B cell (primary cell): ENCODE results near the gene LRCOL1. TPM values are rescaled to one million over a fixed set of nuclear protein-coding genes. Genes with fewer than 3 reads are reported as not detected.

ENCODE experiments used
- ATAC-seq: fragments of 200-7000 bp; cut with Tn5 transposase; one replicate; pipeline ENCODE4 v1.10.0; 2021; ENCODE audit warnings: low read depth, mild to moderate bottlenecking, moderate number of reproducible peaks, moderate library complexity
- CTCF ChIA-PET: fragments of 350-600 bp; sonication (Branson Sonifier 250); formaldehyde crosslinking; loops from one replicate; lab custom pipeline; 2021; ENCODE audit warnings: antibody characterized with exemption, inconsistent platforms; lab: Charles Lee
- POLR2A ChIA-PET: fragments of 350-600 bp; sonication (Branson Sonifier 250); formaldehyde crosslinking; loops from one replicate; lab custom pipeline; 2021; ENCODE audit warnings: antibody characterized with exemption; lab: Charles Lee
- DNase-seq: peaks from one replicate; pipeline ENCODE4 v3.0.0; 2013
- H2AFZ ChIP-seq: 2 replicates; pipeline ENCODE4 v1.6.1; 2012; ENCODE audit warnings: mild to moderate bottlenecking, low read depth, low read length; ENCODE audit not compliant: insufficient read depth, poor library complexity, severe bottlenecking
- H3K27ac ChIP-seq, 2 donors: 1 replicate in 1 of 2; 2 replicates in 1 of 2; pipeline ENCODE4 v1.5.1; 2012 to 2013; ENCODE audit warnings: low read length in 2 of 2, mild to moderate bottlenecking in 2 of 2, moderate library complexity in 1 of 2
- H3K27me3 ChIP-seq, 4 experiments: fragments of 200-600 bp in 1 of 4; sonication (generic) in 1 of 4; replicated peaks in 1 of 4; 1 replicate in 2 of 4; 2 replicates in 2 of 4; pipeline versions ENCODE4 v1.6.1 to v1.7.0; 2013 to 2016; ENCODE audit warnings: low read length in 3 of 4, mild to moderate bottlenecking in 2 of 4, mixed read lengths in 1 of 4, moderate library complexity in 1 of 4; ENCODE audit not compliant: insufficient read depth in 4 of 4, control insufficient read depth in 3 of 4; ENCODE audit errors: control extremely low read depth in 1 of 4
- H3K36me3 ChIP-seq, 2 experiments: replicated peaks in 1 of 2; 1 replicate in 1 of 2; 2 replicates in 1 of 2; pipeline versions ENCODE4 v1.6.1 to v1.7.1; 2013; ENCODE audit warnings: low read length in 1 of 2; ENCODE audit not compliant: insufficient read depth in 2 of 2, control insufficient read depth in 1 of 2; ENCODE audit errors: control extremely low read depth in 1 of 2, extremely low read depth in 1 of 2
- H3K4me1 ChIP-seq, 2 donors: fragments of 200-600 bp in 1 of 2; sonication (generic) in 1 of 2; 1 replicate in 1 of 2; 2 replicates in 1 of 2; pipeline versions ENCODE4 v1.5.1 to v1.6.1; 2013 to 2017; ENCODE audit warnings: low read length in 2 of 2; ENCODE audit not compliant: control insufficient read depth in 2 of 2, insufficient read depth in 2 of 2
- H3K4me2 ChIP-seq: replicated peaks from 2 replicates; pipeline ENCODE3; 2012; ENCODE audit warnings: mild to moderate bottlenecking, low read depth, low read length; ENCODE audit not compliant: poor library complexity, severe bottlenecking
- H3K4me3 ChIP-seq, 5 experiments: fragments of 200-600 bp in 1 of 5; sonication (generic) in 1 of 5; 1 replicate in 3 of 5; 2 replicates in 2 of 5; pipeline versions ENCODE4 v1.5.1 to v1.7.0; 2011 to 2016; ENCODE audit warnings: low read length in 4 of 5, mild to moderate bottlenecking in 4 of 5, low read depth in 2 of 5, control low read depth in 1 of 5, moderate library complexity in 1 of 5; ENCODE audit not compliant: insufficient read depth in 1 of 5; ENCODE audit errors: control extremely low read depth in 1 of 5, extremely low read depth in 1 of 5
- H3K79me2 ChIP-seq: fragments of 200-600 bp; sonication (generic); one replicate; pipeline ENCODE4 v1.6.0; 2016; ENCODE audit warnings: low read length; ENCODE audit not compliant: control insufficient read depth, insufficient read depth
- H3K9ac ChIP-seq: fragments of 200-600 bp; sonication (generic); 2 replicates; pipeline ENCODE4 v1.6.1; 2017; ENCODE audit warnings: mild to moderate bottlenecking, low read length, moderate library complexity
- H3K9me3 ChIP-seq, 3 donors: one replicate each; pipeline versions ENCODE4 v1.6.1 to v1.7.1; 2013; ENCODE audit warnings: low read length in 2 of 3; ENCODE audit not compliant: control insufficient read depth in 2 of 3, insufficient read depth in 1 of 3; ENCODE audit errors: control extremely low read depth in 1 of 3
- H4K20me1 ChIP-seq: 2 replicates; pipeline ENCODE4 v1.6.0; 2012; ENCODE audit warnings: mild to moderate bottlenecking, low read length; ENCODE audit not compliant: insufficient read depth, control insufficient read depth, poor library complexity, severe bottlenecking
- H3K27ac Mint-ChIP-seq: one replicate; pipeline ENCODE4 v1.8.0; 2021; ENCODE audit warnings: mixed read lengths
- H3K27me3 Mint-ChIP-seq: one replicate; pipeline ENCODE4 v1.8.0; 2021; ENCODE audit warnings: mixed read lengths
- H3K4me1 Mint-ChIP-seq: one replicate; pipeline ENCODE4 v1.8.0; 2021; ENCODE audit warnings: mixed read lengths
- H3K4me3 Mint-ChIP-seq: one replicate; pipeline ENCODE4 v1.8.0; 2021; ENCODE audit warnings: mixed read lengths
- H3K9me3 Mint-ChIP-seq: one replicate; pipeline ENCODE4 v1.8.0; 2022; ENCODE audit warnings: mixed read lengths; ENCODE audit not compliant: insufficient read depth
- EZH2 ChIP-seq: IDR thresholded peaks from 2 replicates; pipeline ENCODE4 v1.6.1; 2012; ENCODE audit warnings: borderline replicate concordance, low read depth, mild to moderate bottlenecking, moderate library complexity, low read length; ENCODE audit not compliant: insufficient read depth, poor library complexity, severe bottlenecking
- WGBS: methylation state at CpG from one replicate; pipeline ENCODE4 v1.1.5; 2013; ENCODE audit warnings: missing lambda C conversion rate; ENCODE audit not compliant: insufficient coverage; 5-methylcytosine and 5-hydroxymethylcytosine counted together
- intact Hi-C: fragments of 100-400 bp; cut with micrococcal nuclease; formaldehyde crosslinking; loops from one replicate; pipeline ENCODE4 v1.10.0; 2022
- polyA plus RNA-seq: library from polyadenylated mRNA; depleted of rRNA; stranded (reverse); fragments of >200 nt; gene quantifications from 2 replicates; pipeline ENCODE4 v1.2.3, GENCODE V29; 2012
- total RNA-seq, 2 donors: library from RNA; stranded (reverse); fragments of 120-200 nt in 1 of 2; gene quantifications; 1 replicate in 1 of 2; 2 replicates in 1 of 2; pipeline versions ENCODE4 v1.2.3 to v1.2.4, GENCODE V29; 2013 to 2022
- TF ChIP-seq, protein P1 (sequence below): fragments of 200-600 bp; IDR thresholded peaks from one replicate; pipeline ENCODE4 v1.8.0; 2022; ENCODE audit warnings: antibody characterized with exemption, mild to moderate bottlenecking

The LRCOL1 gene
- total and polyA plus RNA-seq, 2 donors (not counting 1 experiment from before 2014, with no cell fraction given), result not detected

DNA sequence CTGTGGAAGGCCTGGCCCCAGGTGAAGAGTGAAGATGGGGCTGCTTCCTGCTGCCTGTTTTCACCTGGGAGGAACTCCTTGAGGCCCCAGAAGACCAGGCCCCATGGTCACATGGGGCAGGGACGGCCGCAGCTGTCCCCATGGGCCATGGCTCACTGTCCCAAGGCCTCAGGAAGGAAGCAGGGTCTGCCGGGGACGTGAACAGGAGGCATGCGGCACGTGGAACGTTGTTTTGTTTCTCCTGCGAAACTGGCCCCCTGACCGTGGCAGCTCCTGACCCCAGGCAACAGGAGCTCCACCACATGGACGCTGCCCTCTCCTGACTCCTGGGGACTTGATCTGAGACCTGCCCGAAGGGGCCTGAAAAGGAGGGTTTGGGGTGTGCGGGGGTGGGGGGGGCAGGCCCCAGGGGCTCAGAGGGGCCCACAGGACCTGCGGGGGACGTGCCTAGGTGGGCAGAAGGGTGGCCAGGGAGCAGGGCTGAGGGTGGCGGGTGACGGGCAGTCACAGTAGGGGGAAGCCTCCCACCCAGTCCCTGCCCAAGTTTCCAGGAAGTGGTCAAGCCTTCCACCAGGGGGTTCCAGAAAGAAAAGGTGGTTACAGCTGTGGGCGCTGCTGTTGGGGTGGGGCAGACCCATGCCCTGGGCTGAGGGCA lies 41.4 kb downstream of the LRCOL1 start:
- H3K4me3 Mint-ChIP-seq, result no peak overlapping the region
- CTCF ChIA-PET, result interaction anchor here (1.2 to 1.6 kb wide), 2 partner anchors 46 to 154 kb away, joined by 4 to 6 read pairs; no protein-coding TSS in a partner anchor
- Histone ChIP-seq H3K9ac (no peak overlapping the region), H3K4me1 (no peaks in the 10 kb centered on the region), H3K4me2 (no peak overlapping the region), H3K4me3 (no peak overlapping the region), H3K27me3 (no peaks in the 10 kb centered on the region), H2AFZ (no peak overlapping the region), H3K27ac (no peak overlapping the region), H4K20me1 (peaks cover 60% of the 10 kb centered on the region), H3K79me2 (peaks cover 40% of the 10 kb centered on the region), H3K9me3 (no peaks in the 10 kb centered on the region), H3K36me3 (peaks cover 2 to 46% of the 10 kb centered on the region in 2 experiments)
- no peaks in the 10 kb centered on the region for H3K9me3 Mint-ChIP-seq
- ATAC-seq, result no peak
- TF ChIP-seq, protein P1, sequence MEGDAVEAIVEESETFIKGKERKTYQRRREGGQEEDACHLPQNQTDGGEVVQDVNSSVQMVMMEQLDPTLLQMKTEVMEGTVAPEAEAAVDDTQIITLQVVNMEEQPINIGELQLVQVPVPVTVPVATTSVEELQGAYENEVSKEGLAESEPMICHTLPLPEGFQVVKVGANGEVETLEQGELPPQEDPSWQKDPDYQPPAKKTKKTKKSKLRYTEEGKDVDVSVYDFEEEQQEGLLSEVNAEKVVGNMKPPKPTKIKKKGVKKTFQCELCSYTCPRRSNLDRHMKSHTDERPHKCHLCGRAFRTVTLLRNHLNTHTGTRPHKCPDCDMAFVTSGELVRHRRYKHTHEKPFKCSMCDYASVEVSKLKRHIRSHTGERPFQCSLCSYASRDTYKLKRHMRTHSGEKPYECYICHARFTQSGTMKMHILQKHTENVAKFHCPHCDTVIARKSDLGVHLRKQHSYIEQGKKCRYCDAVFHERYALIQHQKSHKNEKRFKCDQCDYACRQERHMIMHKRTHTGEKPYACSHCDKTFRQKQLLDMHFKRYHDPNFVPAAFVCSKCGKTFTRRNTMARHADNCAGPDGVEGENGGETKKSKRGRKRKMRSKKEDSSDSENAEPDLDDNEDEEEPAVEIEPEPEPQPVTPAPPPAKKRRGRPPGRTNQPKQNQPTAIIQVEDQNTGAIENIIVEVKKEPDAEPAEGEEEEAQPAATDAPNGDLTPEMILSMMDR, result no peak
- no peak for TF ChIP-seq EZH2
- whole genome bisulfite sequencing, result 82% methylated on average over 14 of the region's 17 CpGs
- no peaks in the 10 kb centered on the region for H3K27me3 Mint-ChIP-seq
- POLR2A ChIA-PET, result no interaction called here
- H3K4me1 Mint-ChIP-seq, result no peaks in the 10 kb centered on the region
- H3K27ac Mint-ChIP-seq, result no peak overlapping the region
- no peak for DNase-seq
- intact Hi-C loops, result no loop called here

DNA sequence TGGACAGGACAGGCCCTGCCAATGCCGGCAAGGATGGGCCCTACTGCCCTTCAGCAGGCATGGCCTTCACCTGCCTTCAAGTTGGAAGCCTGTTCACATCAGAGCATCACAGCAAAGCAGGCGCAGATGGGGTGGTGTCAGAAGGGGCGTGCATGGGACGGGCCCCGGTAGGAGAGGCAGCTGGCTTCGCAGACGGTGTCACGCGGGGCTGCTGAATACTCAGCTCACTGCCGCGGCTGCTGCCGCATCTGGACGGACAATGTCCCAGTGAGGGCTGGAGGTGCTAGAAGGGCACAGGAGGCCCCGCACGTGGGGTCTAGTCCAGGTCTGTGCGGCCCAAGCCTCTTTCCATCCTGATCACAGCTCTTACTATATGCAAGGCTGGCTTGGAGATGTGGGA lies 42.1 kb downstream of the LRCOL1 start:
- H3K9me3 Mint-ChIP-seq, result no peaks in the 10 kb centered on the region
- Histone ChIP-seq H3K9ac (no peak overlapping the region), H2AFZ (no peak overlapping the region), H4K20me1 (peaks cover 66% of the 10 kb centered on the region), H3K4me2 (no peak overlapping the region), H3K27ac (no peak overlapping the region), H3K4me1 (no peaks in the 10 kb centered on the region), H3K79me2 (peaks cover 46% of the 10 kb centered on the region), H3K4me3 (no peak overlapping the region), H3K9me3 (no peaks in the 10 kb centered on the region), H3K36me3 (peaks cover 2 to 45% of the 10 kb centered on the region in 2 experiments), H3K27me3 (no peaks in the 10 kb centered on the region)
- no peak overlapping the region for H3K27ac Mint-ChIP-seq
- H3K4me1 Mint-ChIP-seq, result peaks cover 2% of the 10 kb centered on the region
- DNase-seq (no peak), ATAC-seq (no peak)
- no peaks in the 10 kb centered on the region for H3K27me3 Mint-ChIP-seq
- ChIA-PET POLR2A (no interaction called here), CTCF (interaction anchor here (1.6 kb wide), 1 partner anchor 154 kb away, joined by 6 read pairs; no protein-coding TSS in a partner anchor)
- 94% methylated on average over 13 of the region's 16 CpGs for WGBS
- H3K4me3 Mint-ChIP-seq, result no peak overlapping the region
- intact Hi-C loops, result no loop called here
- TF ChIP-seq EZH2, result no peak
- TF ChIP-seq, protein P1, result no peak
